GM12878 (cell line): ENCODE measurements around the gene COASY. TPM values are rescaled to one million over a fixed set of nuclear protein-coding genes. Genes with fewer than 3 reads are reported as not detected.

Experiments
- BCL11A ChIP-seq: IDR thresholded peaks from 2 replicates; pipeline ENCODE4 v1.6.1; 2011; ENCODE audit warnings: low read depth, low read length
- CHD2 ChIP-seq: IDR thresholded peaks from 2 replicates; pipeline ENCODE4 v1.6.1; 2011; ENCODE audit warnings: low read depth, low read length, improper control_type of control experiment, borderline replicate concordance
- MEF2B ChIP-seq: fragments of 450-650 bp; IDR thresholded peaks from 2 replicates; pipeline ENCODE4 v1.6.1; 2018; ENCODE audit warnings: mild to moderate bottlenecking, moderate library complexity; ENCODE audit not compliant: partially characterized antibody, poor library complexity, severe bottlenecking
- RFX5 ChIP-seq: IDR thresholded peaks from 2 replicates; pipeline ENCODE4 v1.6.1; 2011; ENCODE audit warnings: low read depth, low read length, improper control_type of control experiment
- SPI1 ChIP-seq: IDR thresholded peaks from 2 replicates; pipeline ENCODE4 v1.6.1; 2011; ENCODE audit warnings: low read depth, mild to moderate bottlenecking, low read length, moderate library complexity, borderline replicate concordance; ENCODE audit not compliant: insufficient read depth
- STAT1 ChIP-seq: fragments of 450-650 bp; conservative IDR thresholded peaks from 2 replicates; pipeline ENCODE4 v1.6.1; 2014; ENCODE audit warnings: antibody characterized with exemption, mild to moderate bottlenecking
- ZNF622 ChIP-seq: fragments of 450-650 bp; IDR thresholded peaks from 2 replicates; pipeline ENCODE4 v1.6.1; 2017; ENCODE audit warnings: mild to moderate bottlenecking, inconsistent platforms
- polyA plus RNA-seq, 11 experiments: library from polyadenylated mRNA; depleted of rRNA in 4 of 11; unstranded in 6 of 11; stranded (reverse) in 5 of 11; fragments of >200 nt; fragmentation: Nextera tagmentation in 4 of 11; fragmentation: Illumina TruSeq in 1 of 11; extraction: Ambion mirVana in 4 of 11; extraction: Trizol in 1 of 11; gene quantifications; 1 replicate in 1 of 11; 2 replicates in 10 of 11; pipeline versions ENCODE4 v1.2.1 to v1.2.3, GENCODE V29; 2011 to 2016; ENCODE audit warnings: inconsistent platforms in 2 of 11, missing spikeins in 2 of 11, low read depth in 1 of 11
- total RNA-seq, 4 experiments: library from RNA; depleted of rRNA in 3 of 4; stranded (reverse); fragments of >200 nt in 3 of 4; fragmentation: Illumina TruSeq in 1 of 4; extraction: Trizol in 1 of 4; gene quantifications; 2 replicates each; pipeline versions ENCODE4 v1.2.1 to v1.2.3, GENCODE V29; 2013 to 2021
- TF ChIP-seq, protein P1 (sequence below): IDR thresholded peaks from 2 replicates; pipeline ENCODE4 v1.6.1; 2012; ENCODE audit warnings: improper control_type of control experiment, low read depth, low read length; ENCODE audit not compliant: insufficient replicate concordance
- TF ChIP-seq, protein P2 (sequence below): fragments of 450-650 bp; IDR thresholded peaks from 2 replicates; pipeline ENCODE4 v1.6.1; 2017; ENCODE audit warnings: mild to moderate bottlenecking, moderate library complexity
- TF ChIP-seq, protein P3 (sequence below): fragments of 450-650 bp; formaldehyde crosslinking; IDR thresholded peaks from 2 replicates; pipeline ENCODE4 v1.4.0; 2020; ENCODE audit warnings: mild to moderate bottlenecking, moderate library complexity
- TF ChIP-seq, protein P4 (sequence below): fragments of 150-350 bp; IDR thresholded peaks from 2 replicates; pipeline ENCODE4 v1.6.1; 2016; ENCODE audit warnings: low read depth, low read length

COASY gene
- total and polyA plus RNA-seq, 10 of the 15 experiments (the other 5 are each of a cell fraction or from before 2014, with no cell fraction given): 18.6 to 93.9 (median 43.2) TPM

DNA sequence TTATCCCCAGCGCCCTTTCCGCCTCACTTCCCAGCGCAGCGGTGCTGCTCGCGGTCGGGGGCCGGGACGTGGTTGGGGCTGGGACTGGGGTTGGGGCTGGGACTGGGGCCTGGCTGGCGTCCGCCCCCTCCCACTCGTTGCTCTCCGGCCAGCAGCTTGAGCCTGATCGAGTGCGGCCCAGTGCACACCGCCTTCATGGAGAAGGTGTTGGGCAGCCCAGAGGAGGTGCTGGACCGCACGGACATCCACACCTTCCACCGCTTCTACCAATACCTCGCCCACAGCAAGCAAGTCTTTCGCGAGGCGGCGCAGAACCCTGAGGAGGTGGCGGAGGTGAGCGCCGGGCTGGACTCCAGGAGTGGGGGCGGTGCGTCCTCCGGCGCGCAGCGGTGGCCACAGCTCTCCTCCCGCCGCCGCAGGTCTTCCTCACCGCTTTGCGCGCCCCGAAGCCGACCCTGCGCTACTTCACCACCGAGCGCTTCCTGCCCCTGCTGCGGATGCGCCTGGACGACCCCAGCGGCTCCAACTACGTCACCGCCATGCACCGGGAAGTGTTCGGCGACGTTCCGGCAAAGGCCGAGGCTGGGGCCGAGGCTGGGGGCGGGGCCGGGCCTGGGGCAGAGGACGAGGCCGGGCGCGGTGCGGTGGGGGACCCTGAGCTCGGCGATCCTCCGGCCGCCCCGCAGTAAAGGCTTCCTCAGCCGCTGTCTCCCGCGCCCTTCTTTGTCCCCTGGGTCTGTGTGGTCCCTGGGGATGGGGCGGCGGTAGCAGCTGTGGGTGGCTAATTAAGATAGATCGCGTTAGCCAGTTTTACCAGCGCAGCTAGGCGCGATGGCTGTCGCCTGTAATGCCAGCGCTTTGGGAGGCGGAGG lies 7.5 kb upstream of the COASY start (continued):
- TF ChIP-seq, protein P1, sequence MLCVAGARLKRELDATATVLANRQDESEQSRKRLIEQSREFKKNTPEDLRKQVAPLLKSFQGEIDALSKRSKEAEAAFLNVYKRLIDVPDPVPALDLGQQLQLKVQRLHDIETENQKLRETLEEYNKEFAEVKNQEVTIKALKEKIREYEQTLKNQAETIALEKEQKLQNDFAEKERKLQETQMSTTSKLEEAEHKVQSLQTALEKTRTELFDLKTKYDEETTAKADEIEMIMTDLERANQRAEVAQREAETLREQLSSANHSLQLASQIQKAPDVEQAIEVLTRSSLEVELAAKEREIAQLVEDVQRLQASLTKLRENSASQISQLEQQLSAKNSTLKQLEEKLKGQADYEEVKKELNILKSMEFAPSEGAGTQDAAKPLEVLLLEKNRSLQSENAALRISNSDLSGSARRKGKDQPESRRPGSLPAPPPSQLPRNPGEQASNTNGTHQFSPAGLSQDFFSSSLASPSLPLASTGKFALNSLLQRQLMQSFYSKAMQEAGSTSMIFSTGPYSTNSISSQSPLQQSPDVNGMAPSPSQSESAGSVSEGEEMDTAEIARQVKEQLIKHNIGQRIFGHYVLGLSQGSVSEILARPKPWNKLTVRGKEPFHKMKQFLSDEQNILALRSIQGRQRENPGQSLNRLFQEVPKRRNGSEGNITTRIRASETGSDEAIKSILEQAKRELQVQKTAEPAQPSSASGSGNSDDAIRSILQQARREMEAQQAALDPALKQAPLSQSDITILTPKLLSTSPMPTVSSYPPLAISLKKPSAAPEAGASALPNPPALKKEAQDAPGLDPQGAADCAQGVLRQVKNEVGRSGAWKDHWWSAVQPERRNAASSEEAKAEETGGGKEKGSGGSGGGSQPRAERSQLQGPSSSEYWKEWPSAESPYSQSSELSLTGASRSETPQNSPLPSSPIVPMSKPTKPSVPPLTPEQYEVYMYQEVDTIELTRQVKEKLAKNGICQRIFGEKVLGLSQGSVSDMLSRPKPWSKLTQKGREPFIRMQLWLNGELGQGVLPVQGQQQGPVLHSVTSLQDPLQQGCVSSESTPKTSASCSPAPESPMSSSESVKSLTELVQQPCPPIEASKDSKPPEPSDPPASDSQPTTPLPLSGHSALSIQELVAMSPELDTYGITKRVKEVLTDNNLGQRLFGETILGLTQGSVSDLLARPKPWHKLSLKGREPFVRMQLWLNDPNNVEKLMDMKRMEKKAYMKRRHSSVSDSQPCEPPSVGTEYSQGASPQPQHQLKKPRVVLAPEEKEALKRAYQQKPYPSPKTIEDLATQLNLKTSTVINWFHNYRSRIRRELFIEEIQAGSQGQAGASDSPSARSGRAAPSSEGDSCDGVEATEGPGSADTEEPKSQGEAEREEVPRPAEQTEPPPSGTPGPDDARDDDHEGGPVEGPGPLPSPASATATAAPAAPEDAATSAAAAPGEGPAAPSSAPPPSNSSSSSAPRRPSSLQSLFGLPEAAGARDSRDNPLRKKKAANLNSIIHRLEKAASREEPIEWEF: no peak
- TF ChIP-seq RFX5 (no peak), SPI1 (no peak), ZNF622 (no peak), CHD2 (no peak; the same call in 1 of the 2 replicates), MEF2B (peak; percentile 99), STAT1 (no peak), BCL11A (peak; percentile 63; the same call in 1 of the 2 replicates)
- TF ChIP-seq, protein P2, sequence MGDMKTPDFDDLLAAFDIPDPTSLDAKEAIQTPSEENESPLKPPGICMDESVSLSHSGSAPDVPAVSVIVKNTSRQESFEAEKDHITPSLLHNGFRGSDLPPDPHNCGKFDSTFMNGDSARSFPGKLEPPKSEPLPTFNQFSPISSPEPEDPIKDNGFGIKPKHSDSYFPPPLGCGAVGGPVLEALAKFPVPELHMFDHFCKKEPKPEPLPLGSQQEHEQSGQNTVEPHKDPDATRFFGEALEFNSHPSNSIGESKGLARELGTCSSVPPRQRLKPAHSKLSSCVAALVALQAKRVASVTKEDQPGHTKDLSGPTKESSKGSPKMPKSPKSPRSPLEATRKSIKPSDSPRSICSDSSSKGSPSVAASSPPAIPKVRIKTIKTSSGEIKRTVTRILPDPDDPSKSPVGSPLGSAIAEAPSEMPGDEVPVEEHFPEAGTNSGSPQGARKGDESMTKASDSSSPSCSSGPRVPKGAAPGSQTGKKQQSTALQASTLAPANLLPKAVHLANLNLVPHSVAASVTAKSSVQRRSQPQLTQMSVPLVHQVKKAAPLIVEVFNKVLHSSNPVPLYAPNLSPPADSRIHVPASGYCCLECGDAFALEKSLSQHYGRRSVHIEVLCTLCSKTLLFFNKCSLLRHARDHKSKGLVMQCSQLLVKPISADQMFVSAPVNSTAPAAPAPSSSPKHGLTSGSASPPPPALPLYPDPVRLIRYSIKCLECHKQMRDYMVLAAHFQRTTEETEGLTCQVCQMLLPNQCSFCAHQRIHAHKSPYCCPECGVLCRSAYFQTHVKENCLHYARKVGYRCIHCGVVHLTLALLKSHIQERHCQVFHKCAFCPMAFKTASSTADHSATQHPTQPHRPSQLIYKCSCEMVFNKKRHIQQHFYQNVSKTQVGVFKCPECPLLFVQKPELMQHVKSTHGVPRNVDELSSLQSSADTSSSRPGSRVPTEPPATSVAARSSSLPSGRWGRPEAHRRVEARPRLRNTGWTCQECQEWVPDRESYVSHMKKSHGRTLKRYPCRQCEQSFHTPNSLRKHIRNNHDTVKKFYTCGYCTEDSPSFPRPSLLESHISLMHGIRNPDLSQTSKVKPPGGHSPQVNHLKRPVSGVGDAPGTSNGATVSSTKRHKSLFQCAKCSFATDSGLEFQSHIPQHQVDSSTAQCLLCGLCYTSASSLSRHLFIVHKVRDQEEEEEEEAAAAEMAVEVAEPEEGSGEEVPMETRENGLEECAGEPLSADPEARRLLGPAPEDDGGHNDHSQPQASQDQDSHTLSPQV: no peak
- TF ChIP-seq, protein P3, sequence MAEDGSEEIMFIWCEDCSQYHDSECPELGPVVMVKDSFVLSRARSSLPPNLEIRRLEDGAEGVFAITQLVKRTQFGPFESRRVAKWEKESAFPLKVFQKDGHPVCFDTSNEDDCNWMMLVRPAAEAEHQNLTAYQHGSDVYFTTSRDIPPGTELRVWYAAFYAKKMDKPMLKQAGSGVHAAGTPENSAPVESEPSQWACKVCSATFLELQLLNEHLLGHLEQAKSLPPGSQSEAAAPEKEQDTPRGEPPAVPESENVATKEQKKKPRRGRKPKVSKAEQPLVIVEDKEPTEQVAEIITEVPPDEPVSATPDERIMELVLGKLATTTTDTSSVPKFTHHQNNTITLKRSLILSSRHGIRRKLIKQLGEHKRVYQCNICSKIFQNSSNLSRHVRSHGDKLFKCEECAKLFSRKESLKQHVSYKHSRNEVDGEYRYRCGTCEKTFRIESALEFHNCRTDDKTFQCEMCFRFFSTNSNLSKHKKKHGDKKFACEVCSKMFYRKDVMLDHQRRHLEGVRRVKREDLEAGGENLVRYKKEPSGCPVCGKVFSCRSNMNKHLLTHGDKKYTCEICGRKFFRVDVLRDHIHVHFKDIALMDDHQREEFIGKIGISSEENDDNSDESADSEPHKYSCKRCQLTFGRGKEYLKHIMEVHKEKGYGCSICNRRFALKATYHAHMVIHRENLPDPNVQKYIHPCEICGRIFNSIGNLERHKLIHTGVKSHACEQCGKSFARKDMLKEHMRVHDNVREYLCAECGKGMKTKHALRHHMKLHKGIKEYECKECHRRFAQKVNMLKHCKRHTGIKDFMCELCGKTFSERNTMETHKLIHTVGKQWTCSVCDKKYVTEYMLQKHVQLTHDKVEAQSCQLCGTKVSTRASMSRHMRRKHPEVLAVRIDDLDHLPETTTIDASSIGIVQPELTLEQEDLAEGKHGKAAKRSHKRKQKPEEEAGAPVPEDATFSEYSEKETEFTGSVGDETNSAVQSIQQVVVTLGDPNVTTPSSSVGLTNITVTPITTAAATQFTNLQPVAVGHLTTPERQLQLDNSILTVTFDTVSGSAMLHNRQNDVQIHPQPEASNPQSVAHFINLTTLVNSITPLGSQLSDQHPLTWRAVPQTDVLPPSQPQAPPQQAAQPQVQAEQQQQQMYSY (CRISPR knock-in tag): no peak
- TF ChIP-seq, protein P4, sequence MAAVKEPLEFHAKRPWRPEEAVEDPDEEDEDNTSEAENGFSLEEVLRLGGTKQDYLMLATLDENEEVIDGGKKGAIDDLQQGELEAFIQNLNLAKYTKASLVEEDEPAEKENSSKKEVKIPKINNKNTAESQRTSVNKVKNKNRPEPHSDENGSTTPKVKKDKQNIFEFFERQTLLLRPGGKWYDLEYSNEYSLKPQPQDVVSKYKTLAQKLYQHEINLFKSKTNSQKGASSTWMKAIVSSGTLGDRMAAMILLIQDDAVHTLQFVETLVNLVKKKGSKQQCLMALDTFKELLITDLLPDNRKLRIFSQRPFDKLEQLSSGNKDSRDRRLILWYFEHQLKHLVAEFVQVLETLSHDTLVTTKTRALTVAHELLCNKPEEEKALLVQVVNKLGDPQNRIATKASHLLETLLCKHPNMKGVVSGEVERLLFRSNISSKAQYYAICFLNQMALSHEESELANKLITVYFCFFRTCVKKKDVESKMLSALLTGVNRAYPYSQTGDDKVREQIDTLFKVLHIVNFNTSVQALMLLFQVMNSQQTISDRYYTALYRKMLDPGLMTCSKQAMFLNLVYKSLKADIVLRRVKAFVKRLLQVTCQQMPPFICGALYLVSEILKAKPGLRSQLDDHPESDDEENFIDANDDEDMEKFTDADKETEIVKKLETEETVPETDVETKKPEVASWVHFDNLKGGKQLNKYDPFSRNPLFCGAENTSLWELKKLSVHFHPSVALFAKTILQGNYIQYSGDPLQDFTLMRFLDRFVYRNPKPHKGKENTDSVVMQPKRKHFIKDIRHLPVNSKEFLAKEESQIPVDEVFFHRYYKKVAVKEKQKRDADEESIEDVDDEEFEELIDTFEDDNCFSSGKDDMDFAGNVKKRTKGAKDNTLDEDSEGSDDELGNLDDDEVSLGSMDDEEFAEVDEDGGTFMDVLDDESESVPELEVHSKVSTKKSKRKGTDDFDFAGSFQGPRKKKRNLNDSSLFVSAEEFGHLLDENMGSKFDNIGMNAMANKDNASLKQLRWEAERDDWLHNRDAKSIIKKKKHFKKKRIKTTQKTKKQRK: no peak
